AG10803 (cell line): ENCODE data around the gene COL4A1.

Source experiments
- DNase-seq: peaks from one replicate; pipeline ENCODE4 v3.0.0; 2010; ENCODE audit warnings: low read depth
- H3K4me3 ChIP-seq: 2 replicates; pipeline ENCODE4 v1.5.1; 2011; ENCODE audit warnings: mild to moderate bottlenecking, low read length, control low read depth
- TF ChIP-seq, protein P1 (sequence below): conservative IDR thresholded peaks from 2 replicates; pipeline ENCODE4 v1.5.1; 2011; ENCODE audit warnings: mild to moderate bottlenecking, low read length, control low read depth, inconsistent platforms

COL4A1 gene

DNA sequence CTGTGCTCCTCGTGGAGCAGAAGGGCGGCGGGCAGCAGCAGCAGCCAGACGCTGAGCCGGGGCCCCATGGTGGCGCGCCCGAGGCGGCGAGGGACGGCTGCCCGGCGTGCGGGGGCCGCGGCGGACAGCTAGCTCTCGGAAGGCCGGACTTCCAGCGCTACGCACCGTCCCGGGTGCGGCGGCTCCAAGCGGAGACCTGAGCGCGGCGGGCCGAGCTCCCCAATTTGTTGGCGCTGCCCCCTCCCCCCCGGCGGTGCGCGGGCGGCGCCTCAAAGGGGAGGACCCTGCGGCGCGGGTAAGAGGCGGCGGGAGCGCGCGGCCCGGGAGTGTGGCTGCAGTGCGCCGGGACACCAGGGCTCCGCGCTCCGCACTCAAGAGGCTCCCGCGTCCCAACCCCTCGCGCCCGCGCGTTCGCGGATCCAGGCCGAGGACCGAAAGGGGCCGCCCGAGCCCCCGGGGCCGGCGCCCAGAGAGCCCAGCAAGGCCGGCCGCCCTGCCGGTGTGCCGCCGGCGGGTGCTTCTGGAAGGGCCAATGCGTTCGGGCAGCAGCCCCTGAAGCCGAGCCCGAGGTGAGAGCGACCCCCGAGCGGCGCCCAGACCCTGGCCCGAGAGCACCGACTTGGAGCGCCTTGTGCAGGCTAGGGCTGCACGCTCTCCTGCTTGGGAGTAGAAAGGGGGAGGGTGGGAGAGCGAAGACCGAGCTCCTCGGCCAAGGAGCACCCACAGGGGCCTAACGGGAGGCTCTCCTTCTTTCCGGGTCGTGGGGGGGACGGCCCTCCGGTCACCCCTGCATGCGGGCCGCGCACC is at the start of gene COL4A1, which contains the start of gene COL4A2:
COL4A1 (minus strand) TSS at position 198 of the 807 bp plus-strand sequence; CDS start at position 68, 130 bp downstream.
COL4A2 (plus strand) TSS at position 325 of the 807 bp plus-strand sequence. CDS start 620 bp downstream, outside the sequence.
- TF ChIP-seq, protein P1, sequence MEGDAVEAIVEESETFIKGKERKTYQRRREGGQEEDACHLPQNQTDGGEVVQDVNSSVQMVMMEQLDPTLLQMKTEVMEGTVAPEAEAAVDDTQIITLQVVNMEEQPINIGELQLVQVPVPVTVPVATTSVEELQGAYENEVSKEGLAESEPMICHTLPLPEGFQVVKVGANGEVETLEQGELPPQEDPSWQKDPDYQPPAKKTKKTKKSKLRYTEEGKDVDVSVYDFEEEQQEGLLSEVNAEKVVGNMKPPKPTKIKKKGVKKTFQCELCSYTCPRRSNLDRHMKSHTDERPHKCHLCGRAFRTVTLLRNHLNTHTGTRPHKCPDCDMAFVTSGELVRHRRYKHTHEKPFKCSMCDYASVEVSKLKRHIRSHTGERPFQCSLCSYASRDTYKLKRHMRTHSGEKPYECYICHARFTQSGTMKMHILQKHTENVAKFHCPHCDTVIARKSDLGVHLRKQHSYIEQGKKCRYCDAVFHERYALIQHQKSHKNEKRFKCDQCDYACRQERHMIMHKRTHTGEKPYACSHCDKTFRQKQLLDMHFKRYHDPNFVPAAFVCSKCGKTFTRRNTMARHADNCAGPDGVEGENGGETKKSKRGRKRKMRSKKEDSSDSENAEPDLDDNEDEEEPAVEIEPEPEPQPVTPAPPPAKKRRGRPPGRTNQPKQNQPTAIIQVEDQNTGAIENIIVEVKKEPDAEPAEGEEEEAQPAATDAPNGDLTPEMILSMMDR: no peak
- peak within 1 kb of the TSS; percentile 83 for H3K4me3 ChIP-seq
- peak; percentile 71 for DNase-seq

DNA sequence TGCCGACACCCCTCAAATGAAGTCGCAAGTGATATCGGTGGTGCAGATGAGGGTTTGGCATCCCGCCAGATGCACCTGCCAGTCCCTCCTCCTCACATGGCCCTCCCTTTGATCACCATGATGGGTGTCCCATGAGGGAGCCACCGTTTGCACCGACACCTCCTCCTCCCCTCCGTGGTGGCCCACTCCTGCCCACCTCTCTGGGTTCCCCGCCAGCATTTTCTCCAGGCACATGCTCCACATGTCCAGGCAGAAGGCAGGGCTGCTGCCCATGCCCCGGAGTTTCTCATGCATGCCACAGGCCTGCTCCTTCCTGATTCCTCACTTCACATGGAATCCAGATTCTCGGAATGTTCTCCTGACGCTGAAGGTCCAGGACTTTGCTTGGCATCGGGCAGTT is 49.4 kb upstream of the COL4A1 start:
- H3K4me3 ChIP-seq: no peak overlapping the region

DNA sequence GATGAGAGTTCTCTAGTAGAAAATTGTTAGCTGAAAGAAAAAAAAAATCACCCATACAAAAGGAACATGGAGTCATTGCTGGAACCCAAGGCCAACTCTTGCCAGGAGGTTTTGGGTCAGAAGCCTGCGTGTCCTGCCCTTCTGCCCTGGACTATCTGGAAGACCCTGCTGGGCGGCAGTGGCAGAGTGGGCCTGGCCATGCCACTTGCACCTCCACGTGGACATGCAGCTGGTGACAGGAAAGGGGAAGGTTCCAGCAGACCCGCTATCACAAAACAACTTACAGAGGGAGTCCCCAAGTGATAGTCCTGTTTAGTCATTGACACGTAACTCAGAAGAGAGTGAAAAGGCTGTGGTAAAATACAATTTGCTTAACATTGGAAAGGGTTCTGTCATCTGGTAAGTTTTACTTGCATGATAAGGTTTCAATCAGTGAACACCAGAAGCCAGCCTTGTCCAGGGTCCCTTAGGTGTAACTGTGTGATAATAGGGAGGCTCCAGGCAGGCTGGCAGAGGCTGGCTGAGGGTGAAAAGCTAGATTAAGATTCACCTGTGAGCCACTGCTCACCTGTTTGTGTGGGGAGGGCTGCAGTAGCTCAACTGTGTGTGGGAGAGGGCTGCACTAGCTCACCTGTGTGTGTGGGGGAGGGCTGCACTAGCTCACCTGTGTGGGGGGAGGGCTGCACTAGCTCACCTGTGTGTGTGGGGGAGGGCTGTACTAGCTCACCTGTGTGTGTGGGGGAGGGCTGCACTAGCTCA is 47.9 kb upstream of the COL4A1 start:
- DNase-seq: no peak
- no peak overlapping the region for H3K4me3 ChIP-seq
- TF ChIP-seq, protein P1: no peak

More for the DNA sequence above, 49.4 kb upstream of the COL4A1 start:
- peak; percentile 55 for DNase-seq
- TF ChIP-seq, protein P1: no peak

DNA sequence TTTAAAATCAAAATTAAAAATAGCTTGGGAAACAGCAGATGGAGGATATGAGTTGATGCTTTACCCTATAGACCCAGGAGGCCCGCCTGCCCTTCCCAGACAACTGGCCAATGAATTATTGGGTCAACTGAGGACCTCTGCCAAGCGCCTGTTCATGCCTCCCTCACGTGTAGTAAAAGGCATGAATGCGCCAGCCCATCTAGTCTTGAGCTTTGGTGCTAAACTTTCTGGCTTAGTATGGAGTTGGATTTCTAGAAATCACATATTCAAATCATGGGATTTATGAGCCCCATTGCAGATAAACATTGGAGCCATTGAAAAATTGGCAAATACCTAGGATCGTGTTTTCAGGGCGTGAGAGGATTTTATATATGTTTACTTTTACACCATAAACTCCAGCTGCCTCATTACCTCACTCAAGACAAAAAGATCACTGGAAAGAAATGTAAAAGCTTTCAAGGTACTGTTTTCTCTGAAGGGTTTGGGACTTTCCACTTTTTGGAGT is 47.2 kb upstream of the COL4A1 start:
- no peak for DNase-seq
- no peak overlapping the region for H3K4me3 ChIP-seq
- TF ChIP-seq, protein P1: no peak

DNA sequence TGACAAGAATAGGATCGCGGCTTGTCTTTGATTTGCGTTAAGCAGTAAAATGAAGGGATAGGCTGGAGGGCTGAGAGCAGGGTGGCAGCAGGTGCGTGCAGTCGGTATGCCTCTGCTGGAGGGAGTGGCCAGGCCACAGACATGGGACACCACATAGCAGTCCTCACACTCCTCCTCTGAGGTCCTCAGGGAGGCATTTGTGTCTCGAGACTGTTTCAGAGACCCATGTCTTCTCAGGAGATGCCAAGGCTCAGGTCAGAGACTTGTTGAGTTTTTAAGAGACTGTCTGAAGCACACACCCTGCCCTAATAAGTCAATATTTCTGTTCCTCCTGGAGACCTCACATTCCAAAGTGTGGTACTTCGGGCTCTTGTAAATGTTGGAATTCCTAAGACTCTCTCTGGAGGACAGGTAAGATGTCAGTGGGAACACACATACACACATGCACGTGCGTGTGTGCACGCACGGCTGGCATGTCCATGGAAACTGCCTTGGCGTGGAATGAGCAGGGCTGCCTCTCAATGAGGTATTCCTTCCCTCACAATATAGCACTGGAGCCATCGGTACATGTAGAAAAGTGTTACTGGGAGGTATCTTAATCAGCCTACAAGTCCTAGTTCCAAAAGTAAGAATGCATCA is 46.5 kb upstream of the COL4A1 start:
- no peak for DNase-seq
- no peak overlapping the region for H3K4me3 ChIP-seq
- TF ChIP-seq, protein P1: no peak

DNA sequence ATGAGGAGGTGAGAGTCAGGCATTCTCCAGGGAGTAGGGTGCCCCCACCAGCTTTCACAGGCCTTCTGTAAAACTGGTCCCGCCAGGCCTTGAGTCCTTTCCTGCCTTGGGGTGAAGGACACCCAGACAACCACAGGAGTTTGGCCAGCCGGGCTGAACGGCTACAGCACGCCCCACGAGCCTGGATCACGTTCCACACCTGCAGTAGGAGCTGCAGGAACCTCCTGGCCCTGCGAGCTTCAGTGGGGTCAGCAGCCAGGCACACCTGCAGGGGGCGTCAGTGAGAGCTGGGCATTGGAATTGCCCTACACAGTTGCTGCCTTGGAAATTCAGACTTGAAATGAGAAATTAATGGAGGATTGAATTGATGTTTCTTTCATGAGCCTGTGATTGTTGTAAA is 45.8 kb upstream of the COL4A1 start:
- TF ChIP-seq, protein P1: peak; percentile 3; the same call in 1 of the 2 replicates
- no peak for DNase-seq
- H3K4me3 ChIP-seq: no peak overlapping the region
